ENCODE measurements around the gene DST.
"Not testable (repeated sequence)": the region's sequence is repeated elsewhere in the genome, so short reads cannot be mapped to it uniquely, and the experiment has no call there.

Gene DST

GRCh38 chr6:56682635-56683034 is 39.9 kb upstream of the DST start:
- Mint-ChIP-seq H3K27me3 (no peaks in the 10 kb centered on the region), H3K4me1 (ENCODE audit: low read depth in 2 of 2) (no peaks in the 10 kb centered on the region), H3K4me3 (no peak overlapping the region), H3K9me3 (peaks cover 0 to 4% of the 10 kb centered on the region in 2 donors), H3K27ac (no peak overlapping the region), H3K36me3 (ENCODE audit: insufficient read depth) (no peaks in the 10 kb centered on the region)
- ATAC-seq (replicated peaks) (no peak), DNase-seq (no peak)

DNA sequence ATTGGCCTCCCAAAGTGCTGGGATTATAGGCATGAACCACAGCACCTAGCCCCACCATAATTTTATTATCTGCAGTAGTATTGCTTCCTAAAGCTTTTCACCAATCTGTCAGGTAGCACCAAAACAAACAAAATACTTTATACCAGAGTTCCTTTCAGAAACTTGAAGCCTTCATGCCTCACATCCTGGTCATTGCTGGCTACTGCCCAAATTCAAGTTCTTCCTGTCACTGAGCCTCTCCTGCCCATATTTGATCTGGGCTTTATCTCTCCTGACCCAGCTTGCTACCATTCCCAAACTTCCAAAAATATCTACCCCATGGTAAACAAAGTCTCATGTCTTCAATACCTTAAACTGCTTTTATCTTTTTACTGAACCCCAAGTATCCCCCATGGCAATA is 34.9 kb upstream of the DST start:
- no peaks in the 10 kb centered on the region for H3K4me1 Mint-ChIP-seq (ENCODE audit: low read depth in 2 of 2)
- DNase-seq (no peak), ATAC-seq (replicated peaks) (no peak)
- H3K9me3 Mint-ChIP-seq: no peaks in the 10 kb centered on the region
- no peaks in the 10 kb centered on the region for H3K36me3 Mint-ChIP-seq (ENCODE audit: insufficient read depth)
- H3K4me3 Mint-ChIP-seq: no peak overlapping the region
- no peak overlapping the region for H3K27ac Mint-ChIP-seq
- H3K27me3 Mint-ChIP-seq: no peaks in the 10 kb centered on the region

DNA sequence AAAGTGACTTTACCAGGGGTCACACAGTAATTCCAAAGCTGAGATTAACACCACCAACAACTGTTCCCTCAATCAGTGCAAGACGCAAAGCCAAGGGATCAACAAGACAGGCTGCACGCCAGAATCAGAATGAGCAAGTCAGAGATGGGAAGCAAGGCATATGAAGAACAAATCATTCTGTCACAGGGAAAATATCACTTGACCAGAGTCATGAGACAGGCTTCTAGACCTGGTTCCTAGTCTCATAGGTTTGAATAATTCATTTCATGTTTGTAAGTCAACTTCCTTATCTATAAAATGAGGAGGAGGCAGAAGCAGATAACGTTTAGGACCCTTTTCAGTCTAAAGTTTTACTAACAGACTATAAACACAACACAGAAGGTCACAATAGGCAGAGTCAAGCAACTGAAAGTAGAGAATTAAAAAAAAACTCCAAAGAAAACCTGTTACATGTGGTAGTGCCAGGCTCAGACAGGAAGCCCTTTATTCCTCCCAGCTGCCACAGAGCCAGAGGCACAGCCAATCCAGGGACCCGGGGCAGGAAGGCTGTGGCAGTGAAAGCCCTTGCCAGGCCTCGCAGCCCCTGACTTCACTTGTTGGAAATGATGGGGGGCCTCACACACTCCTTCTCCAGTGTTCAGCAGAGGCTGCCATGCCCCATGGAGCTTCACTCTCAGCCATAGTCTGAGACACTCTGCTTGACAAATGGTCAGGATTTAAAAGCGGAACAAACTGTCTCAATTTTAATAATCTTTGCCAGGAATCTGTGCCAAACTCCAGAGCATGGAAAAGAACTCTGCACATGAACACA is 29.2 kb upstream of the DST start:
- Mint-ChIP-seq H3K36me3 (ENCODE audit: insufficient read depth) (no peaks in the 10 kb centered on the region), H3K9me3 (no peaks in the 10 kb centered on the region), H3K4me3 (no peak overlapping the region), H3K4me1 (ENCODE audit: low read depth in 2 of 2) (no peaks in the 10 kb centered on the region), H3K27me3 (no peaks in the 10 kb centered on the region), H3K27ac (no peak overlapping the region)
- no peak for ATAC-seq (replicated peaks)
- no peak for DNase-seq

- H3K36me3 Mint-ChIP-seq (ENCODE audit: insufficient read depth): no peaks in the 10 kb centered on the region
- no peak overlapping the region for H3K4me3 Mint-ChIP-seq
- ATAC-seq (replicated peaks): no peak
Observed at GRCh38 chr6:56671160-56671559, 28.5 kb upstream of the DST start.

DNA sequence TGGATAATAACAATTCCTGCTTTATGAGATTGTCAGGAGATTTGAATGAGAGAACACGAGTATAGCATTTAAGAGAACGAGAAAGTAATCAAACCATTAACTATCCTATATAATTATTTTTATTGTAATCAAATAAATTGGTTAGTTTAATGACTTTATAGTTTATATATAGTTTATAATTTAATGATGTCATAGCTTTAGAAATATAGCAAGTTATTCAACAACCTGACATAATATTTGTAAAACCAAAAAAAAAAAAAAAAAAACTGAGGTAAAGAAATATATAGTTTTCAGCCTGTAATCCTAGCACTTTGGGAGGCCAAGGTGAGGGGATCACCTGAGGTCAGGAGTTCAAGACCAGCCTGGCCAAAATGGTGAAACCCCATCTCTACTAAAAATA is 26.4 kb upstream of the DST start:
- DNase-seq (no peak), ATAC-seq (replicated peaks) (no peak)
- no peak overlapping the region for H3K4me3 Mint-ChIP-seq
- no peaks in the 10 kb centered on the region for H3K36me3 Mint-ChIP-seq (ENCODE audit: insufficient read depth)
- no peaks in the 10 kb centered on the region for H3K4me1 Mint-ChIP-seq (ENCODE audit: low read depth in 2 of 2)
- H3K9me3 Mint-ChIP-seq: no peaks in the 10 kb centered on the region
- H3K27ac Mint-ChIP-seq: no peak overlapping the region
- no peaks in the 10 kb centered on the region for H3K27me3 Mint-ChIP-seq

More at GRCh38 chr6:56671160-56671559, 28.5 kb upstream of the DST start:
- Mint-ChIP-seq H3K9me3 (no peaks in the 10 kb centered on the region), H3K4me1 (ENCODE audit: low read depth in 2 of 2) (no peaks in the 10 kb centered on the region), H3K27me3 (no peaks in the 10 kb centered on the region), H3K27ac (no peak overlapping the region)
- DNase-seq: no peak

DNA sequence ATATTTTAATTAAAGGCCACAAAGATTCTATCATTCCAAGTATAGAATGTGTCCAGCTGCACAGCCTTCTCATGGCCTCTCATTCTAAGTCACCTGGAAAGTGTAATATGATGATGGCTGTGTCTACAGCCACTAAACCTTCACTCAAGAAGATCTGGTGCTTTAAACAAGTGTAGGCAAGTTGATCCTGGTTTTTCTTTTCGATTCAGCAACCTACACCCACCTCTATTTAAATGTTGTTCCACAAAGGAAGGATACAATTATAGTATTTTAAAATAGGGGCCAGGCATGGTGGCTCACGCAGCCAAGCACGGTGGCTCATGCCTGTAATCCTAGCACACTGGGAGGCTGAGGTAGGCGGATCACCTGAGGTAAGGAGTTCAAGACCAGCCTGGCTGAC is 25.5 kb upstream of the DST start:
- DNase-seq: no peak
- no peak overlapping the region for H3K27ac Mint-ChIP-seq
- no peaks in the 10 kb centered on the region for H3K36me3 Mint-ChIP-seq (ENCODE audit: insufficient read depth)
- H3K27me3 Mint-ChIP-seq: no peaks in the 10 kb centered on the region
- H3K9me3 Mint-ChIP-seq: no peaks in the 10 kb centered on the region
- H3K4me3 Mint-ChIP-seq: no peak overlapping the region
- ATAC-seq (replicated peaks): no peak
- H3K4me1 Mint-ChIP-seq (ENCODE audit: low read depth in 2 of 2): no peaks in the 10 kb centered on the region

DNA sequence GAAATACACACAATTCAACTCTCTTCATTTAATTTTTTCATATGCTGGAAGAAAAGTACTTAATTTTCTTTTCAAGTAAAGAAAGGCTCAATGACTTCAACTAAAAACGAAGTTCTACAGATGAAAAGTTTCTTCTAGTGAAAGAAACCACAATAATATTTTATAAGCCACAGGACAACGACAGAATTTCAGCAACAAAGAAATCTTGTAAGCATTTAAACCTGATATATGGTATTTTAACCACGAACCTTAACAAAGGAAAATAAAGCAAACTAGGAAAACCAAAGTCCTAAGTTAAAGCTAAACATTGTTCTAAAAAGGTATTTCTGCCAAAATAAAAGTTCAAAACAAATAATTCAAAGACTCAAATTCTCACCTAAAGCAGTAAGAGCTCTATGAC is 24.6 kb upstream of the DST start:
- Mint-ChIP-seq H3K36me3 (ENCODE audit: insufficient read depth) (no peaks in the 10 kb centered on the region), H3K4me3 (no peak overlapping the region), H3K4me1 (ENCODE audit: low read depth in 2 of 2) (no peaks in the 10 kb centered on the region), H3K27ac (no peak overlapping the region), H3K27me3 (no peaks in the 10 kb centered on the region), H3K9me3 (no peaks in the 10 kb centered on the region)
- DNase-seq (no peak), ATAC-seq (replicated peaks) (no peak)

GRCh38 chr6:56664029-56664428 is 21.3 kb upstream of the DST start:
- Mint-ChIP-seq H3K36me3 (ENCODE audit: insufficient read depth) (no peaks in the 10 kb centered on the region), H3K27me3 (no peaks in the 10 kb centered on the region), H3K9me3 (peaks cover 0 to 2% of the 10 kb centered on the region in 2 donors), H3K4me3 (no peak overlapping the region), H3K4me1 (ENCODE audit: low read depth in 2 of 2) (no peaks in the 10 kb centered on the region), H3K27ac (no peak overlapping the region)
- DNase-seq (no peak), ATAC-seq (replicated peaks) (no peak)

- no peaks in the 10 kb centered on the region for H3K36me3 Mint-ChIP-seq (ENCODE audit: insufficient read depth)
- DNase-seq: no peak
- H3K4me3 Mint-ChIP-seq: no peak overlapping the region
- peaks cover 0 to 2% of the 10 kb centered on the region in 2 donors for H3K9me3 Mint-ChIP-seq
- no peaks in the 10 kb centered on the region for H3K4me1 Mint-ChIP-seq (ENCODE audit: low read depth in 2 of 2)
- ATAC-seq (replicated peaks): no peak
- H3K27me3 Mint-ChIP-seq: no peaks in the 10 kb centered on the region
- H3K27ac Mint-ChIP-seq: no peak overlapping the region
Observed at GRCh38 chr6:56663344-56663743, 20.7 kb upstream of the DST start.

GRCh38 chr6:56661338-56661737 is 18.6 kb upstream of the DST start:
- H3K4me3 Mint-ChIP-seq; H3K27ac Mint-ChIP-seq; ATAC-seq (replicated peaks): not testable (repeated sequence)

DNA sequence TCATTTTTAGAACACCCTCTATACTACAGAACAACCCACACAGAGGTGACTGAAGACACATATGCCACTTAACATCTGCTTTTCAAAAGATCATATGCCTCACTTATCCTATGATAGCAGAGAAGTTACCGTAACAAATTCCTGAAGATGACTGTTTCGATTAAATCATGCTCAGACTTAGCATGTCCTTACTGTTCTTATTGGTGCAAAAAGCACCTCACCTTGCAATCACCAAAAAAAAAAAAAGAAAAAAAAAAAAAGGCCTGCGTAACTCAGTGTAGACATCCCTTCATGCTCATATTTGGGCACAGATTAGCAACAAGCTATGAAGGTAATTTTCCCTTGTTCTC is 17.7 kb upstream of the DST start:
- DNase-seq (no peak), ATAC-seq (replicated peaks) (no peak)
- H3K36me3 Mint-ChIP-seq (ENCODE audit: insufficient read depth): no peaks in the 10 kb centered on the region
- H3K4me1 Mint-ChIP-seq (ENCODE audit: low read depth in 2 of 2): no peaks in the 10 kb centered on the region
- no peak overlapping the region for H3K27ac Mint-ChIP-seq
- H3K9me3 Mint-ChIP-seq: peaks cover 0 to 2% of the 10 kb centered on the region in 2 donors
- H3K27me3 Mint-ChIP-seq: no peaks in the 10 kb centered on the region
- H3K4me3 Mint-ChIP-seq: no peak overlapping the region

More at GRCh38 chr6:56661338-56661737, 18.6 kb upstream of the DST start:
- not testable (repeated sequence) for H3K4me1 Mint-ChIP-seq (ENCODE audit: low read depth in 2 of 2); H3K9me3 Mint-ChIP-seq; H3K36me3 Mint-ChIP-seq (ENCODE audit: insufficient read depth); H3K27me3 Mint-ChIP-seq; DNase-seq

DNA sequence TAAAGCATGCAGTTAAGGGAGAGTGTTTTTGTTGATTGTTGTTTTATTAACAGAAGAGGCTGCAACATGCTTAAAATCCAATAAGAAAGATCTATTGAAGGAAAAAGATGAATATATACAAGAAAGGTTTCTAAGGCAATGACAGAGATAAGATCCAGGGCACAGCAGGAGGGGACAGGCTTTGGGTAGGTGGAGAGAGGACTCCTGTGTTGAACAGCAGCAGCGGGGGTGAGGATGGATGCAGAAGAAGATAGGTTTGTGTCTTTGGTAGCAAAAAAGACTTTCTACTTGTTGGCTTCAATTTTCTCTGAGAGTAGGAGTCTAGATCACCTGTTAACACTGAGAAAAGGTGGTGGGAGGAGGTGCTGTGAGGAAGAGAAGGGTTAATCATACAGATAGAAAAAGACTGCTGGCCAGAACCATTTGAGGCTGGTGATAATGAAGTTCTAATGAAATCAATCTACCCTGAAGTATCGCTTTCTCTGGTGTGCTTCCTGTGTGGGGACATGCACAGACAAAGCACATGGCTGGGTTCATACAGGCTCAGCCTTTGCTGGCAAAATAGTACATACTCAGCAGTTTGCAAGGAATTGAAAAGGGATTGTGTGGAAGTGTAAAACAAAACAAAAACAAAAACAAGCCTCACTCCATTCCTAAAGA is 17.2 kb upstream of the DST start:
- no peak for ATAC-seq (replicated peaks)
- Mint-ChIP-seq H3K36me3 (ENCODE audit: insufficient read depth) (no peaks in the 10 kb centered on the region), H3K4me1 (ENCODE audit: low read depth in 2 of 2) (no peaks in the 10 kb centered on the region), H3K9me3 (peaks cover 0 to 2% of the 10 kb centered on the region in 2 donors), H3K27ac (no peak overlapping the region), H3K4me3 (no peak overlapping the region), H3K27me3 (no peaks in the 10 kb centered on the region)
- no peak for DNase-seq

GRCh38 chr6:56658326-56658725 is 15.6 kb upstream of the DST start:
- Mint-ChIP-seq H3K36me3 (ENCODE audit: insufficient read depth) (no peaks in the 10 kb centered on the region), H3K9me3 (peaks cover 0 to 2% of the 10 kb centered on the region in 2 donors), H3K27me3 (no peaks in the 10 kb centered on the region), H3K4me3 (no peak overlapping the region), H3K27ac (no peak overlapping the region), H3K4me1 (ENCODE audit: low read depth in 2 of 2) (no peaks in the 10 kb centered on the region)
- ATAC-seq (replicated peaks) (no peak), DNase-seq (no peak)

DNA sequence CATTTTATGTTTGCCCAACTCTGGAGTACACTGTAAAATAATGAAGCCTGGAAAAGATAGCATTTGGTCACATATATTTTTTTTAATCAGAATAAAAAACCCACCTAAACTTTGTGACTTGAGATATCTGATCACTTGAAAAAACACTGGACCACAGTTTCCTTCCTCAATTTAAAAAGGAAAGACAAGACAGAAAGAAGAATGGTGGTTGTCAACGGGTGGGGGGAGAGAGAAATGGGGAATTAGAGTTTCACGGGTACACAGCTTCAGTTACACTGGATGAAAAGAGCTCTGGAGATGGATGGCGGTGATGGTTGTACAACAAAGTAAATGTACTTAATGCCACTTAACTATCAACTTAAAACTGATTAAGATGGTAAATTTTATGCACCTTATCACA is 14.7 kb upstream of the DST start:
- no peak overlapping the region for H3K4me3 Mint-ChIP-seq
- no peak for ATAC-seq (replicated peaks)
- no peaks in the 10 kb centered on the region for H3K36me3 Mint-ChIP-seq (ENCODE audit: insufficient read depth)
- no peak overlapping the region for H3K27ac Mint-ChIP-seq
- no peak for DNase-seq
- H3K4me1 Mint-ChIP-seq (ENCODE audit: low read depth in 2 of 2): no peaks in the 10 kb centered on the region
- peaks cover 0 to 2% of the 10 kb centered on the region in 2 donors for H3K9me3 Mint-ChIP-seq
- H3K27me3 Mint-ChIP-seq: no peaks in the 10 kb centered on the region

Data from effector memory CD8-positive, alpha-beta T cell (primary cell).